Measurements from ENCODE around the gene GSG1. TPM values are rescaled to one million over a fixed set of nuclear protein-coding genes. Genes with fewer than 3 reads are reported as not detected.
"Not testable (repeated sequence)": the region's sequence is repeated elsewhere in the genome, so short reads cannot be mapped to it uniquely, and the experiment has no call there.

The GSG1 gene
- total RNA-seq, 3 donors from 2014 or later, result not detected

DNA sequence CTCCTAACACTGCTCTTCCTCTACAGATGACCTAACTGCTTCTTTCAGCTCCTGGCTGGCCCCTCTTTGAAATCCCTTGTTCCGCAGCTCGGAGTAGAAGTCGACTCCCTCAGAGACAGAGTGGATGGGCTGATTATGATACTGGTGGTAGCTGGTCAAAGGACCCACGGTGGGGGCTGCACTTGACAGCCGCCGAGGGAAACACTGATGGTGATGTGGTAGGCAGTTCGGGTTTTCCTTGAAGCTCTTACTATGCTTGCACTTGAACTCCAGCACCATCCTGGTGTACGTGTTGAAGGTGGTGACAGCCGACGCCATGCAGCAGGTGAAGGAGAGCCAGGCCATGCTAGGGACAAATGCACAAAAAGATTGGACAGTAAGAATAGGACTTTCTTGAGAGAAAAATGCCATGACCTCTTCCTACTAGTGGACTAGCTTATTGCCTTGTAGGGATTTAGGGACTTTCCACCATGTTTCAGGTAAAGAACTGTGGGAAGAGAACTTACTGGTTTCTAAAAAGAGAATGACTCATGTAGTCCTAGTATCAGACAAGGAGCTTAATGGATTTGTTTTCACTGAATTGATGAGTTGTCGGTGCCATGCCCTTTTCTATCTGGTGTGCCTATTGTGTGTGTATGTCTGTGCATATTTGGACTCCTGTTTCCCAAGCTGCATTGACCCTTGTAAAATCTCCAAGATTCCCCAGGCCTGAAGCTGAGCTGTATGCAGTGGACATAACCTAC is 18.4 kb downstream of the GSG1 start:
- no peak overlapping the region for H3K4me3 ChIP-seq
- intact Hi-C loops (cut with DNase I, micrococcal nuclease), result no loop called here
- no peak for TF ChIP-seq CTCF (IDR thresholded peaks at IDR 0.05)
- DNase-seq (no peak), ATAC-seq (no peak)
- H3K9me3 ChIP-seq, result no peaks in the 10 kb centered on the region
- H3K4me1 ChIP-seq (ENCODE audit: low read depth), result no peaks in the 10 kb centered on the region
- H3K36me3 ChIP-seq (ENCODE audit: low read depth), result no peaks in the 10 kb centered on the region

GRCh38 chr12:13083638-13084037 is 19.8 kb downstream of the GSG1 start:
- H3K9me3 ChIP-seq; H3K36me3 ChIP-seq (ENCODE audit: low read depth); H3K4me1 ChIP-seq (ENCODE audit: low read depth); ATAC-seq; intact Hi-C loops (cut with DNase I, micrococcal nuclease); H3K4me3 ChIP-seq; DNase-seq: not testable (repeated sequence)

DNA sequence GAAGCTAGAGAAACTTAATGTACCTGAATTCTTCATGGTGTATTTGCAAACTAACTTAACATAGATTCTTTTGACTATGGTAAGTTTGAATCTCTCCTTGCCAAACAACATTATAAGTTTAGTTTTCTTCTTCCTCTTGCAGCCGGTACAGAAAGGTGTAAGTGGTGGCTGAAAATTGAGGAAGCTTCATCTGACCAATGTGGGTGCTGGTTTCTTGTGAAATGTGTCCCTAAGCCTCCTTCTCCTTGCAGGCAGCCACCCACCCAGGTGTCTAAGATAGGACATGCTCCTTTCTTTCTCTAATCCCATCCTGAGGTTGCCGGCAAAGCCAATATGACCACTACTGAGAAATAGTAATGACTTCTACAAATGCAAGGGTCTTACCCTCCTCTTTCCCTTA is 20.6 kb downstream of the GSG1 start:
- H3K4me1 ChIP-seq (ENCODE audit: low read depth), result peaks cover 3% of the 10 kb centered on the region
- H3K36me3 ChIP-seq (ENCODE audit: low read depth), result no peaks in the 10 kb centered on the region
- DNase-seq (no peak), ATAC-seq (no peak)
- no peak for TF ChIP-seq CTCF (IDR thresholded peaks at IDR 0.05)
- intact Hi-C loops (cut with DNase I, micrococcal nuclease), result no loop called here
- H3K4me3 ChIP-seq, result no peak overlapping the region
- no peaks in the 10 kb centered on the region for H3K9me3 ChIP-seq

GRCh38 chr12:13080266-13080665 is 23.2 kb downstream of the GSG1 start:
- H3K36me3 ChIP-seq (ENCODE audit: low read depth), result no peaks in the 10 kb centered on the region
- TF ChIP-seq CTCF (IDR thresholded peaks at IDR 0.05), result no peak
- DNase-seq (no peak), ATAC-seq (no peak)
- intact Hi-C loops (cut with DNase I, micrococcal nuclease), result no loop called here
- peaks cover 3% of the 10 kb centered on the region for H3K4me1 ChIP-seq (ENCODE audit: low read depth)
- H3K4me3 ChIP-seq, result no peak overlapping the region
- H3K9me3 ChIP-seq, result no peaks in the 10 kb centered on the region

DNA sequence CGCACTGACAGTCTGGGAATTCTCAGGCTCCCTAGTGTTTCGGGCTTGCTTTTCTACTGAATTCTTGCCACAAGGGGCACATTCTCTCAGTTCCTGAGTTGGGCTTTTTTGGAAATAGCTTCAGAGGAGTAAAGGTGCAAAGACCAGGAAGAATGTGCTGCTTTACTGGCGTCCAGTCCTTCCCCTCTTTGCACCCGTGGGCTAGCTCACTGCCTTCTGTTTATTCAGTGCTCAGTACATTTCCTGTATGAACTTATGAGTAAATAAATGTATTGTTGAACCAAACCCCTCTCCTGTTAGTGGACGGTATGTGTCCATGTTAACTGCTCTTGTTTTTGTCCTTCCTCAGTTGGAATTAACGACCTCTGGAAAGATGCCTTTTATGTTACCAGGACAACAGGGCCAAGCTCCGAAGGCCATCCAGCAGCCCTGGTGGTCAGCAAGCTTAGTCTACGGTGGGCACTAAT is 24.0 kb downstream of the GSG1 start:
- Histone ChIP-seq H3K4me3 (no peak overlapping the region), H3K36me3 (ENCODE audit: low read depth) (no peaks in the 10 kb centered on the region), H3K9me3 (no peaks in the 10 kb centered on the region), H3K4me1 (ENCODE audit: low read depth) (peaks cover 3% of the 10 kb centered on the region)
- ATAC-seq, result peak; percentile 55
- intact Hi-C loops (cut with DNase I, micrococcal nuclease), result no loop called here
- TF ChIP-seq CTCF (IDR thresholded peaks at IDR 0.05), result no peak
- DNase-seq, result no peak

GRCh38 chr12:13075786-13076570 is 27.5 kb downstream of the GSG1 start:
- Histone ChIP-seq H3K4me3 (no peak overlapping the region), H3K36me3 (ENCODE audit: low read depth) (no peaks in the 10 kb centered on the region), H3K9me3 (no peaks in the 10 kb centered on the region), H3K4me1 (ENCODE audit: low read depth) (peaks cover 3% of the 10 kb centered on the region)
- ATAC-seq (no peak), DNase-seq (no peak)
- intact Hi-C loops (cut with DNase I, micrococcal nuclease), result no loop called here
- TF ChIP-seq CTCF (IDR thresholded peaks at IDR 0.05), result no peak
